Ishikawa (cell line): ENCODE measurements around the gene GPBP1L1.

Experiments used
- CEBPB ChIP-seq: IDR thresholded peaks from 2 replicates; pipeline ENCODE4 v1.6.1; 2012
- CREB1 ChIP-seq: IDR thresholded peaks from 2 replicates; pipeline ENCODE4 v1.6.1; 2012; ENCODE audit warnings: low read depth
- EGR1 ChIP-seq: IDR thresholded peaks from 2 replicates; pipeline ENCODE4 v1.6.1; 2012
- EP300 ChIP-seq: IDR thresholded peaks from 2 replicates; pipeline ENCODE4 v1.6.1; 2012; ENCODE audit warnings: borderline replicate concordance
- FOXM1 ChIP-seq: IDR thresholded peaks from 2 replicates; pipeline ENCODE4 v1.6.1; 2012; ENCODE audit warnings: low read depth, borderline replicate concordance
- MAX ChIP-seq: IDR thresholded peaks from 2 replicates; pipeline ENCODE4 v1.6.1; 2012
- NFIC ChIP-seq: IDR thresholded peaks from 2 replicates; pipeline ENCODE4 v1.6.1; 2012
- RAD21 ChIP-seq: IDR thresholded peaks from 2 replicates; pipeline ENCODE4 v1.6.1; 2012; ENCODE audit warnings: low read depth
- REST ChIP-seq: IDR thresholded peaks from 2 replicates; pipeline ENCODE4 v1.6.1; 2012; ENCODE audit warnings: low read depth, mild to moderate bottlenecking
- TAF1 ChIP-seq: IDR thresholded peaks from 2 replicates; pipeline ENCODE4 v1.6.1; 2012; ENCODE audit warnings: low read depth, mild to moderate bottlenecking
- TCF12 ChIP-seq: IDR thresholded peaks from 2 replicates; pipeline ENCODE4 v1.6.1; 2012; ENCODE audit warnings: low read depth
- TEAD4 ChIP-seq: IDR thresholded peaks from 2 replicates; pipeline ENCODE4 v1.6.1; 2012
- USF1 ChIP-seq: IDR thresholded peaks from 2 replicates; pipeline ENCODE4 v1.6.1; 2012
- YY1 ChIP-seq: IDR thresholded peaks from 2 replicates; pipeline ENCODE4 v1.6.1; 2012; ENCODE audit warnings: low read depth
- ZBTB7A ChIP-seq: IDR thresholded peaks from 2 replicates; pipeline ENCODE4 v1.6.1; 2012; ENCODE audit warnings: low read depth

Gene GPBP1L1

DNA sequence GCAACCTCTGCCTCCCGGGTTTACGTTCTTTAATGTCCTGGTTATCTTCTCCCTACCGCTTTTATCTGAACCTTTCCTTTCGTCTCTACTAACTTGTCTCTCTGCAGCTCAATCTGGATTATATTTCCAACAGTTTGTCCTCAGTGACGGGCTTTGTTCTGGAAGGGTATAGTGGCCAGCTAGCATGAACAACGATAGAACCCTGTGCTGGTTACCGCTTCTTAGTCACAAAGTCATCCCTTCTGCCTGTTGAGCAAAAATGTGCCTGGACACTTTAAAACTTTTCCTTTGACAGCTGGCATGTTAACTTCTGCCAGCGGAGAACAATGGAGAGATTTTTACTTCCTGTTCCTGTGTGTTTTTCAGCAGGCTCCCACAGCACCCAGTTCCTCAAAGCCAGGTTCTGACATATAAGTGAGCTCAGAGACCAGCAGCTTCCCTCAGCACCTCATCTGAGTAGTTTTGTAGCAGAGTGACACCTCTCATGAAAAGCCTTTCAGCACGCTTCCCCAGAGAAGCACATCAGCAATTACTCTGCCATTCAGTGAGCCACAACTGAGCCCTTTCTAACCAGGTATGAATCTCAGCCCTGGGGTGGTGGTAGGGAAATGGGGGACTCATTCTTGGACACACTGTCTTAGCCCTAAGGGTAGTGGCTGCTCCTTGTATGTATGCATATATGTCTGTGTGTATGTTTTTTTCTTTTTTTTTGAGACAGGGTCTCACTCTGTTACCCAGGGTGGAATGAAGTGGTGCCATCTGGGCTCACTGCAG lies 38.9 kb downstream of the GPBP1L1 start:
- no peak for TF ChIP-seq RAD21
- no peak for TF ChIP-seq ZBTB7A
- no peak for TF ChIP-seq USF1
- no peak for TF ChIP-seq MAX
- no peak for TF ChIP-seq FOXM1
- no peak for TF ChIP-seq EP300
- no peak for TF ChIP-seq CEBPB
- TF ChIP-seq TCF12: no peak
- no peak for TF ChIP-seq EGR1
- no peak for TF ChIP-seq YY1
- TF ChIP-seq REST: no peak
- no peak for TF ChIP-seq TAF1
- TF ChIP-seq CREB1: no peak

DNA sequence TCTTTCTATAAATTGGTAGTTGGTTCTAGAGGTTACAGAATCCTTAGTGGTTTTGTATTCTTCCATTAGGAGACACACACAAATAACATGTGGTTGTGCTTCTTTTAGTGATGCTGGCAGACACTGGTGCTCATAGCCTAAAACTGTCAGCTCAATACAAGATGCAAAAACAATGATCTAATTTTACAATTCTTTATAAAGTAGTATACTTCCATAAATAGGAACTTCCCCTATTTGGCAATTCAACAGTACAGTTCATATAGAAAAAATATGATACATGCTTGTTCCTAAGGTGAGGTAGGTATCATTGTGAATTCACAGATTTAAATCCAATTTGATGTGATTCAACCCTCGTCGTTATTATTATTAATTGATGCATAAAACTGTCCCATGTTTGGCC lies 41.7 kb downstream of the GPBP1L1 start:
- TF ChIP-seq CEBPB (no peak), NFIC (no peak), RAD21 (no peak), CREB1 (no peak), USF1 (no peak), ZBTB7A (no peak), EP300 (no peak), TAF1 (no peak), TCF12 (no peak), MAX (no peak), TEAD4 (no peak), YY1 (no peak), FOXM1 (no peak)

- TF ChIP-seq RAD21 (peak; percentile 43), YY1 (no peak), TEAD4 (peak; percentile 38; the same call in 1 of the 2 replicates)
These were observed 42.4 kb downstream of the GPBP1L1 start for GRCh38 chr1:45643978-45644377.

GRCh38 chr1:45643321-45643720 lies 43.0 kb downstream of the GPBP1L1 start:
- TF ChIP-seq EGR1 (no peak), CEBPB (no peak), TCF12 (no peak), EP300 (no peak)

DNA sequence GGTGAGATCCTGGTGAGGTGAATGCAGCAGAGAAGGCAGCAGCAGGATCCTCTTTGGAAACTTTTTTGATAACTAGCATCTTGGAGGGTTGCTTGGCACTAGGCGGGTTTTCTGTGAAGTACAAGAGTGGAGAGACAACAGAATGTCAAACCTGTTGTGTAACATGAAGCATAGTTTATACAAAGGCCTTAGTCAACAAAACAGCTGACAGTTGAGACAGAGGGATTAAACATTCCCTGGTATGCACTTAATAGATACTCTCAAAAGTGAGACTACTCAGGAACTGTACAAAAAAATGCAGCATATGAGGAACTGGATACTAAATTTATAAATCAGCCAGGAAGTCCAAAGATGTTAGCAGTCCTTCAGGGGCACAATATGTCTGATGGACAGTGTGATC lies 46.0 kb downstream of the GPBP1L1 start:
- TF ChIP-seq CREB1: no peak

- TF ChIP-seq TEAD4 (no peak), EGR1 (no peak), REST (no peak), ZBTB7A (no peak), USF1 (no peak), TAF1 (no peak), NFIC (no peak), CREB1 (no peak), YY1 (no peak), FOXM1 (no peak), MAX (no peak), RAD21 (no peak), TCF12 (no peak), CEBPB (no peak), EP300 (no peak)
These were observed 51.1 kb downstream of the GPBP1L1 start for GRCh38 chr1:45635211-45635610.
